ENCODE measurements around the gene PITPNC1.

PITPNC1 gene

GRCh38 chr17:67440277-67441051 lies 63.4 kb downstream of the PITPNC1 start:
- H3K9ac ChIP-seq (ENCODE audit: low read depth in 1 of 2, low read length in 2 of 2) = peak overlapping the region in 1 of 2 donors; percentile 17
- peak overlapping the region; percentile 44 to 74 for H3K27ac ChIP-seq (ENCODE audit: low read depth in 2 of 2, low read length in 2 of 2)
- no peaks in the 10 kb centered on the region for H3K9me3 ChIP-seq (ENCODE audit: control insufficient read depth in 2 of 2, low read length in 2 of 2)
- H3K4me3 ChIP-seq (ENCODE audit: low read length in 2 of 2) = peak overlapping the region in 1 of 2 donors; percentile 61
- no peaks in the 10 kb centered on the region for H3K36me3 ChIP-seq (ENCODE audit: control insufficient read depth in 2 of 2, insufficient read depth in 2 of 2, low read length in 2 of 2)
- no peaks in the 10 kb centered on the region for H3K27me3 ChIP-seq (ENCODE audit: control insufficient read depth in 2 of 2, insufficient read depth in 2 of 2, low read length in 2 of 2)
- H3K4me1 ChIP-seq (ENCODE audit: control insufficient read depth in 2 of 2, insufficient read depth in 2 of 2, low read length in 2 of 2) = peaks cover 4 to 7% of the 10 kb centered on the region in 2 donors

- Histone ChIP-seq H3K27ac (ENCODE audit: low read depth in 2 of 2, low read length in 2 of 2) (peak overlapping the region; percentile 44 to 74), H3K9me3 (ENCODE audit: control insufficient read depth in 2 of 2, low read length in 2 of 2) (no peaks in the 10 kb centered on the region), H3K27me3 (ENCODE audit: control insufficient read depth in 2 of 2, insufficient read depth in 2 of 2, low read length in 2 of 2) (no peaks in the 10 kb centered on the region), H3K4me3 (ENCODE audit: low read length in 2 of 2) (peak overlapping the region in 1 of 2 donors; percentile 61), H3K9ac (ENCODE audit: low read depth in 1 of 2, low read length in 2 of 2) (peak overlapping the region; percentile 17 to 21), H3K4me1 (ENCODE audit: control insufficient read depth in 2 of 2, insufficient read depth in 2 of 2, low read length in 2 of 2) (peaks cover 4 to 6% of the 10 kb centered on the region in 2 donors), H3K36me3 (ENCODE audit: control insufficient read depth in 2 of 2, insufficient read depth in 2 of 2, low read length in 2 of 2) (no peaks in the 10 kb centered on the region)
Observed at GRCh38 chr17:67441052-67441895, 64.2 kb downstream of the PITPNC1 start.

GRCh38 chr17:67441896-67442219 lies 64.8 kb downstream of the PITPNC1 start:
- H3K36me3 ChIP-seq (ENCODE audit: control insufficient read depth in 2 of 2, insufficient read depth in 2 of 2, low read length in 2 of 2) = no peaks in the 10 kb centered on the region
- H3K4me3 ChIP-seq (ENCODE audit: low read length in 2 of 2) = peak overlapping the region in 1 of 2 donors; percentile 61
- no peaks in the 10 kb centered on the region for H3K9me3 ChIP-seq (ENCODE audit: control insufficient read depth in 2 of 2, low read length in 2 of 2)
- peaks cover 3 to 4% of the 10 kb centered on the region in 2 donors for H3K4me1 ChIP-seq (ENCODE audit: control insufficient read depth in 2 of 2, insufficient read depth in 2 of 2, low read length in 2 of 2)
- H3K27ac ChIP-seq (ENCODE audit: low read depth in 2 of 2, low read length in 2 of 2) = peak overlapping the region; percentile 44 to 74
- peak overlapping the region in 1 of 2 donors; percentile 9 for H3K9ac ChIP-seq (ENCODE audit: low read depth in 1 of 2, low read length in 2 of 2)
- H3K27me3 ChIP-seq (ENCODE audit: control insufficient read depth in 2 of 2, insufficient read depth in 2 of 2, low read length in 2 of 2) = no peaks in the 10 kb centered on the region

- no peaks in the 10 kb centered on the region for H3K9me3 ChIP-seq (ENCODE audit: control insufficient read depth in 2 of 2, low read length in 2 of 2)
- no peak overlapping the region for H3K9ac ChIP-seq (ENCODE audit: low read depth in 1 of 2, low read length in 2 of 2)
- H3K4me3 ChIP-seq (ENCODE audit: low read length in 2 of 2) = no peak overlapping the region
- no peaks in the 10 kb centered on the region for H3K36me3 ChIP-seq (ENCODE audit: control insufficient read depth in 2 of 2, insufficient read depth in 2 of 2, low read length in 2 of 2)
- H3K27me3 ChIP-seq (ENCODE audit: control insufficient read depth in 2 of 2, insufficient read depth in 2 of 2, low read length in 2 of 2) = no peaks in the 10 kb centered on the region
- H3K27ac ChIP-seq (ENCODE audit: low read depth in 2 of 2, low read length in 2 of 2) = no peak overlapping the region
- peaks cover 3 to 4% of the 10 kb centered on the region in 2 donors for H3K4me1 ChIP-seq (ENCODE audit: control insufficient read depth in 2 of 2, insufficient read depth in 2 of 2, low read length in 2 of 2)
Observed at GRCh38 chr17:67442787-67443624, 65.9 kb downstream of the PITPNC1 start.

GRCh38 chr17:67443931-67444595 lies 67.0 kb downstream of the PITPNC1 start:
- Histone ChIP-seq H3K27me3 (ENCODE audit: control insufficient read depth in 2 of 2, insufficient read depth in 2 of 2, low read length in 2 of 2) (no peaks in the 10 kb centered on the region), H3K9me3 (ENCODE audit: control insufficient read depth in 2 of 2, low read length in 2 of 2) (no peaks in the 10 kb centered on the region), H3K4me3 (ENCODE audit: low read length in 2 of 2) (no peak overlapping the region), H3K4me1 (ENCODE audit: control insufficient read depth in 2 of 2, insufficient read depth in 2 of 2, low read length in 2 of 2) (peaks cover 3 to 4% of the 10 kb centered on the region in 2 donors), H3K36me3 (ENCODE audit: control insufficient read depth in 2 of 2, insufficient read depth in 2 of 2, low read length in 2 of 2) (no peaks in the 10 kb centered on the region), H3K9ac (ENCODE audit: low read depth in 1 of 2, low read length in 2 of 2) (peak overlapping the region in 1 of 2 donors; percentile 5), H3K27ac (ENCODE audit: low read depth in 2 of 2, low read length in 2 of 2) (no peak overlapping the region)

GRCh38 chr17:67448449-67448848 lies 71.4 kb downstream of the PITPNC1 start:
- Histone ChIP-seq H3K9ac (ENCODE audit: low read depth in 1 of 2, low read length in 2 of 2) (no peak overlapping the region), H3K27ac (ENCODE audit: low read depth in 2 of 2, low read length in 2 of 2) (no peak overlapping the region), H3K4me3 (ENCODE audit: low read length in 2 of 2) (no peak overlapping the region), H3K9me3 (ENCODE audit: control insufficient read depth in 2 of 2, low read length in 2 of 2) (no peaks in the 10 kb centered on the region), H3K36me3 (ENCODE audit: control insufficient read depth in 2 of 2, insufficient read depth in 2 of 2, low read length in 2 of 2) (no peaks in the 10 kb centered on the region), H3K4me1 (ENCODE audit: control insufficient read depth in 2 of 2, insufficient read depth in 2 of 2, low read length in 2 of 2) (no peaks in the 10 kb centered on the region), H3K27me3 (ENCODE audit: control insufficient read depth in 2 of 2, insufficient read depth in 2 of 2, low read length in 2 of 2) (no peaks in the 10 kb centered on the region)

GRCh38 chr17:67449065-67449464 lies 72.0 kb downstream of the PITPNC1 start:
- Histone ChIP-seq H3K4me1 (ENCODE audit: control insufficient read depth in 2 of 2, insufficient read depth in 2 of 2, low read length in 2 of 2) (no peaks in the 10 kb centered on the region), H3K4me3 (ENCODE audit: low read length in 2 of 2) (no peak overlapping the region), H3K9ac (ENCODE audit: low read depth in 1 of 2, low read length in 2 of 2) (no peak overlapping the region), H3K36me3 (ENCODE audit: control insufficient read depth in 2 of 2, insufficient read depth in 2 of 2, low read length in 2 of 2) (no peaks in the 10 kb centered on the region), H3K9me3 (ENCODE audit: control insufficient read depth in 2 of 2, low read length in 2 of 2) (no peaks in the 10 kb centered on the region), H3K27ac (ENCODE audit: low read depth in 2 of 2, low read length in 2 of 2) (no peak overlapping the region), H3K27me3 (ENCODE audit: control insufficient read depth in 2 of 2, insufficient read depth in 2 of 2, low read length in 2 of 2) (no peaks in the 10 kb centered on the region)

GRCh38 chr17:67449845-67450755 lies 73.0 kb downstream of the PITPNC1 start:
- H3K4me3 ChIP-seq (ENCODE audit: low read length in 2 of 2) = no peak overlapping the region
- H3K27ac ChIP-seq (ENCODE audit: low read depth in 2 of 2, low read length in 2 of 2) = peak overlapping the region in 1 of 2 donors; percentile 14
- no peaks in the 10 kb centered on the region for H3K27me3 ChIP-seq (ENCODE audit: control insufficient read depth in 2 of 2, insufficient read depth in 2 of 2, low read length in 2 of 2)
- no peaks in the 10 kb centered on the region for H3K9me3 ChIP-seq (ENCODE audit: control insufficient read depth in 2 of 2, low read length in 2 of 2)
- no peaks in the 10 kb centered on the region for H3K36me3 ChIP-seq (ENCODE audit: control insufficient read depth in 2 of 2, insufficient read depth in 2 of 2, low read length in 2 of 2)
- H3K4me1 ChIP-seq (ENCODE audit: control insufficient read depth in 2 of 2, insufficient read depth in 2 of 2, low read length in 2 of 2) = no peaks in the 10 kb centered on the region
- H3K9ac ChIP-seq (ENCODE audit: low read depth in 1 of 2, low read length in 2 of 2) = no peak overlapping the region
